BLaER1 treated with 17β-estradiol and CSF1 and Interleukin-3, amounts not matched to agents 10 nM and 100 nM (cell line): Measurements from ENCODE around the gene BANK1.

Experiments
- H3K27ac ChIP-seq, 11 experiments: shearing (Covaris generic); formaldehyde crosslinking; 2 replicates each; pipeline ENCODE4 v1.8.1; 2022
- H3K27me3 ChIP-seq, 11 experiments: shearing (Covaris generic); formaldehyde crosslinking; 2 replicates each; pipeline ENCODE4 v1.8.1; 2022
- H3K36me3 ChIP-seq, 11 experiments: shearing (Covaris generic); formaldehyde crosslinking; 2 replicates each; pipeline ENCODE4 v1.8.1; 2022
- H3K4me1 ChIP-seq, 10 experiments: shearing (Covaris generic); formaldehyde crosslinking; 2 replicates each; pipeline ENCODE4 v1.8.1; 2022
- H3K4me2 ChIP-seq, 11 experiments: shearing (Covaris generic); formaldehyde crosslinking; 2 replicates each; pipeline ENCODE4 v1.8.1; 2022
- H3K4me3 ChIP-seq, 10 experiments: shearing (Covaris generic); formaldehyde crosslinking; 2 replicates each; pipeline ENCODE4 v1.8.1; 2022
- H3K9ac ChIP-seq, 11 experiments: shearing (Covaris generic); formaldehyde crosslinking; 2 replicates each; pipeline ENCODE4 v1.8.1; 2022
- H3K9me3 ChIP-seq, 11 experiments: shearing (Covaris generic); formaldehyde crosslinking; replicated peaks in 1 of 11; 2 replicates each; pipeline ENCODE4 v1.8.1; 2022
- H4K20me1 ChIP-seq, 11 experiments: shearing (Covaris generic); formaldehyde crosslinking; 2 replicates each; pipeline ENCODE4 v1.8.1; 2022
- Cebpa-rat ChIP-seq, 11 experiments: shearing (Covaris generic); IDR thresholded peaks; 2 replicates each; pipeline ENCODE4 v1.8.1; 2022

The BANK1 gene

GRCh38 chr4:101794806-101795205 lies 4.3 kb downstream of the BANK1 start:
- no peak for TF ChIP-seq Cebpa-rat (IDR thresholded peaks at IDR 0.05)
- H3K27me3 ChIP-seq = peaks cover 0 to 20% (median 7%) of the 10 kb centered on the region in 11 experiments; a peak in 13 of 22 replicates

GRCh38 chr4:101795704-101796103 lies 5.2 kb downstream of the BANK1 start:
- Histone ChIP-seq H3K4me1 (peaks cover 12 to 20% (median 16%) of the 10 kb centered on the region in 10 experiments; a peak in 19 of 20 replicates), H3K4me3 (no peak overlapping the region), H3K36me3 (no peaks in the 10 kb centered on the region), H3K27me3 (peaks cover 0 to 19% (median 7%) of the 10 kb centered on the region in 11 experiments; a peak in 13 of 22 replicates), H3K4me2 (no peak overlapping the region), H4K20me1 (peaks cover 0 to 3% (median 0%) of the 10 kb centered on the region in 11 experiments; a peak in 1 of 22 replicates), H3K9ac (no peak overlapping the region), H3K9me3 (peaks cover 0 to 20% (median 12%) of the 10 kb centered on the region in 11 experiments; a peak in 10 of 22 replicates), H3K27ac (no peak overlapping the region)
- no peak for TF ChIP-seq Cebpa-rat (IDR thresholded peaks at IDR 0.05)

More at GRCh38 chr4:101794806-101795205, 4.3 kb downstream of the BANK1 start:
- H3K9me3 ChIP-seq = peaks cover 0 to 20% (median 12%) of the 10 kb centered on the region in 11 experiments; a peak in 10 of 22 replicates
- peaks cover 0 to 4% (median 0%) of the 10 kb centered on the region in 11 experiments; a peak in 1 of 22 replicates for H4K20me1 ChIP-seq
- no peaks in the 10 kb centered on the region for H3K36me3 ChIP-seq
- H3K4me3 ChIP-seq = no peak overlapping the region
- peaks cover 17 to 28% (median 21%) of the 10 kb centered on the region in 10 experiments for H3K4me1 ChIP-seq
- H3K9ac ChIP-seq = no peak overlapping the region
- H3K4me2 ChIP-seq = no peak overlapping the region
- no peak overlapping the region for H3K27ac ChIP-seq

- Histone ChIP-seq H3K4me1 (peaks cover 9 to 32% (median 19%) of the 10 kb centered on the region in 10 experiments), H3K4me2 (peak overlapping the region in 6 of 11 experiments; percentile 43 to 76 (median 65); a peak in 12 of 22 replicates), H3K4me3 (no peak overlapping the region), H3K9ac (no peak overlapping the region), H3K27me3 (no peaks in the 10 kb centered on the region), H3K27ac (peak overlapping the region in 2 of 11 experiments; percentile 44 to 58; a peak in 3 of 22 replicates), H4K20me1 (no peaks in the 10 kb centered on the region), H3K36me3 (no peaks in the 10 kb centered on the region), H3K9me3 (peaks cover 0 to 29% (median 15%) of the 10 kb centered on the region in 11 experiments; a peak in 12 of 22 replicates)
- TF ChIP-seq Cebpa-rat (IDR thresholded peaks at IDR 0.05) = no peak
Observed at GRCh38 chr4:101801958-101802357, 11.4 kb downstream of the BANK1 start.

- no peaks in the 10 kb centered on the region for H4K20me1 ChIP-seq
- peak overlapping the region; percentile 64 to 95 (median 80) for H3K4me2 ChIP-seq
- no peaks in the 10 kb centered on the region for H3K27me3 ChIP-seq
- peak overlapping the region in 10 of 11 experiments; percentile 32 to 78 (median 70); a peak in 20 of 22 replicates for H3K27ac ChIP-seq
- no peaks in the 10 kb centered on the region for H3K36me3 ChIP-seq
- H3K4me1 ChIP-seq = peaks cover 16 to 58% (median 30%) of the 10 kb centered on the region in 10 experiments
- peak in 2 of 11 experiments; percentile 6 to 24; a peak in 1 of 22 replicates for TF ChIP-seq Cebpa-rat (IDR thresholded peaks at IDR 0.05)
- peak overlapping the region in 8 of 10 experiments; percentile 1 to 34 (median 20); a peak in 6 of 20 replicates for H3K4me3 ChIP-seq
- peaks cover 0 to 12% (median 7%) of the 10 kb centered on the region in 11 experiments; a peak in 9 of 22 replicates for H3K9me3 ChIP-seq
- H3K9ac ChIP-seq = peak overlapping the region in 9 of 11 experiments; percentile 27 to 58 (median 49); a peak in 15 of 22 replicates
Observed at GRCh38 chr4:101806914-101807313, 16.4 kb downstream of the BANK1 start.

DNA sequence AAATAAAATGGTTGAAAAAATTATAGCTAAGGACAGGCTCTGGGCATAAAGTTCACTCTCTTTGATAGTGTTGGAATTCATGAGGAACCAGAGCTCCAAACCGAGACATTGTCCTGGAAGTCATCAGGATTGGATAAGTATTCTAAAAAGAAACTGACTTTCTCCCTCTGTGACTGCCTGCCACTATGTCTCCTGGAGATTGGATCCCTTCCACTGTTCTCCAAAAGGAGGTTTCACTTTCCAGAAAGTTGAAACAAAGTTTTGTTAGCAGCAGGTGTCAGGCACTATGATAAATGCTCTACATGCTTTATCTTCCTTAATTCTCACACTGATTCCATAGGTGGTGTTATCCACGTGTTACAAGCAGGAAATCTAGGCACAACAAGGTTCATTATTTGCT lies 16.8 kb downstream of the BANK1 start:
- H3K9ac ChIP-seq = peak overlapping the region in 10 of 11 experiments; percentile 13 to 58 (median 47); a peak in 15 of 22 replicates
- peaks cover 0 to 12% (median 7%) of the 10 kb centered on the region in 11 experiments; a peak in 9 of 22 replicates for H3K9me3 ChIP-seq
- H3K4me2 ChIP-seq = peak overlapping the region; percentile 64 to 95 (median 80); a peak in 21 of 22 replicates
- H4K20me1 ChIP-seq = no peaks in the 10 kb centered on the region
- peak overlapping the region in 6 of 10 experiments; percentile 1 to 34 (median 20); a peak in 3 of 20 replicates for H3K4me3 ChIP-seq
- no peaks in the 10 kb centered on the region for H3K27me3 ChIP-seq
- H3K4me1 ChIP-seq = peaks cover 16 to 58% (median 26%) of the 10 kb centered on the region in 10 experiments
- no peak for TF ChIP-seq Cebpa-rat (IDR thresholded peaks at IDR 0.05)
- H3K27ac ChIP-seq = peak overlapping the region in 10 of 11 experiments; percentile 32 to 78 (median 70); a peak in 19 of 22 replicates
- no peaks in the 10 kb centered on the region for H3K36me3 ChIP-seq

DNA sequence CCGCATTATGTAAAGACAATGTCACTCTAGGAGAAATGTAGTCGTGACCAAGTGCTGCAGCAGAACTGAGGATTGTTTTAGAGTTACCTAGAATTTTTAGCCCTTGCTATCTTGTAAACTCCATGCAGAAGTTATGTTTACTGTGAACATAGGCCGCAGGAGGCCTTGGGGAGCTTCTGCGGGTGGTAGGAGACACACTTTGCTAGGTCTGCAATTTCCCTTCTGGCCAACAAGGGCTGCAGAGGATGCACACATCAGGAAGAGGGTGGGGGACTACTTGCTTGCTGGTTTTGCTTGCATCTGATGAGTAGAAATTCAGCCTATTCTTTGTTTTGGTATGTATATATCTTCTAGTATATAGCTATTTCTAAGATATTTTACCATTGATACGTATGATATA lies 23.1 kb downstream of the BANK1 start:
- TF ChIP-seq Cebpa-rat (IDR thresholded peaks at IDR 0.05) = peak in 2 of 11 experiments; percentile 15 to 45; a peak in 1 of 22 replicates
- peak overlapping the region in 5 of 10 experiments; percentile 1 to 35 (median 7); a peak in 5 of 20 replicates for H3K4me3 ChIP-seq
- no peaks in the 10 kb centered on the region for H4K20me1 ChIP-seq
- H3K36me3 ChIP-seq = no peaks in the 10 kb centered on the region
- peak overlapping the region in 8 of 11 experiments; percentile 43 to 74 (median 58); a peak in 13 of 22 replicates for H3K27ac ChIP-seq
- peak overlapping the region in 5 of 11 experiments; percentile 1 to 54 (median 34); a peak in 4 of 22 replicates for H3K9ac ChIP-seq
- peak overlapping the region; percentile 42 to 89 (median 71) for H3K4me2 ChIP-seq
- H3K9me3 ChIP-seq = peaks cover 0 to 13% (median 7%) of the 10 kb centered on the region in 11 experiments; a peak in 10 of 22 replicates
- H3K4me1 ChIP-seq = peaks cover 17 to 50% (median 36%) of the 10 kb centered on the region in 10 experiments
- peaks cover 0 to 9% (median 0%) of the 10 kb centered on the region in 11 experiments; a peak in 1 of 22 replicates for H3K27me3 ChIP-seq

GRCh38 chr4:101818362-101818761 lies 27.8 kb downstream of the BANK1 start:
- no peak for TF ChIP-seq Cebpa-rat (IDR thresholded peaks at IDR 0.05)
- 0 out of 22 replicates have a peak overlapping the region, but pooled peaks of 1 of the 11 experiments have one; percentile 6 for H3K27ac ChIP-seq
- H3K9me3 ChIP-seq = peaks cover 23 to 40% (median 34%) of the 10 kb centered on the region in 11 experiments
- peaks cover 0 to 9% (median 0%) of the 10 kb centered on the region in 11 experiments; a peak in 1 of 22 replicates for H3K27me3 ChIP-seq
- H3K36me3 ChIP-seq = peaks cover 0 to 3% (median 0%) of the 10 kb centered on the region in 11 experiments; a peak in 1 of 22 replicates
- H3K9ac ChIP-seq = no peak overlapping the region
- no peak overlapping the region; a peak in 2 of 20 replicates for H3K4me3 ChIP-seq
- H3K4me2 ChIP-seq = peak overlapping the region; percentile 51 to 80 (median 67)
- H4K20me1 ChIP-seq = no peaks in the 10 kb centered on the region
- H3K4me1 ChIP-seq = peaks cover 21 to 45% (median 36%) of the 10 kb centered on the region in 10 experiments

GRCh38 chr4:101823864-101824263 lies 33.3 kb downstream of the BANK1 start:
- Histone ChIP-seq H3K36me3 (peaks cover 0 to 3% (median 0%) of the 10 kb centered on the region in 11 experiments; a peak in 1 of 22 replicates), H3K4me1 (peaks cover 3 to 22% (median 13%) of the 10 kb centered on the region in 10 experiments), H3K9me3 (peaks cover 22 to 32% (median 27%) of the 10 kb centered on the region in 11 experiments), H3K27ac (no peak overlapping the region), H3K9ac (no peak overlapping the region), H4K20me1 (no peaks in the 10 kb centered on the region), H3K27me3 (no peaks in the 10 kb centered on the region; a peak in 1 of 22 replicates), H3K4me2 (peak overlapping the region in 8 of 11 experiments; percentile 7 to 62 (median 52); a peak in 15 of 22 replicates), H3K4me3 (no peak overlapping the region)
- no peak for TF ChIP-seq Cebpa-rat (IDR thresholded peaks at IDR 0.05)
